GM10266 (cell line): ENCODE measurements around the gene YES1.

Experiments used
- DNase-seq: peaks from one replicate; pipeline ENCODE4 v3.0.0; 2012; ENCODE audit errors: extremely low spot score
- TF ChIP-seq, protein P1 (sequence below): IDR thresholded peaks from 2 replicates; pipeline ENCODE4 v1.5.1; 2012; ENCODE audit warnings: mild to moderate bottlenecking, low read depth; ENCODE audit not compliant: control insufficient read depth, insufficient read depth; ENCODE audit errors: missing control alignments

The YES1 gene

DNA sequence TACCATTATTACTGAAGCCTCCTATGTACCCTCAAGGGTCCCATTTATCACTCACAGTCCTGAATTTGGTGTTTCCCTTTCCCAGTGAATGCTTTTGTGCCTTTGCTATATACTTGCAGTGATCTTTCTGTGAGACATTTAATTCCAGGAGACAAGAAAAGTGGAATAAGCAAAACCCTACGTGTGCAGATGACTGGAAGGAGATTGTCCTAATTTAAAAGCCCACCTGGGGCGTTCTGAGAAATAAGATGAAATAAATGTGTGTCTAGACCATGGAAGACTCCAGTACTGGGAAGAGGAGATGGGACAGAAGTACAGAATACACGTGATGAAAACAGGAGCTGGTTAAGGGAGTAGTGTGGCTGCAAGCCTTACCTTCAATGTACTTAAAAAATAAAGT is 135.3 kb downstream of the YES1 start:
- no peak for DNase-seq
- TF ChIP-seq, protein P1, sequence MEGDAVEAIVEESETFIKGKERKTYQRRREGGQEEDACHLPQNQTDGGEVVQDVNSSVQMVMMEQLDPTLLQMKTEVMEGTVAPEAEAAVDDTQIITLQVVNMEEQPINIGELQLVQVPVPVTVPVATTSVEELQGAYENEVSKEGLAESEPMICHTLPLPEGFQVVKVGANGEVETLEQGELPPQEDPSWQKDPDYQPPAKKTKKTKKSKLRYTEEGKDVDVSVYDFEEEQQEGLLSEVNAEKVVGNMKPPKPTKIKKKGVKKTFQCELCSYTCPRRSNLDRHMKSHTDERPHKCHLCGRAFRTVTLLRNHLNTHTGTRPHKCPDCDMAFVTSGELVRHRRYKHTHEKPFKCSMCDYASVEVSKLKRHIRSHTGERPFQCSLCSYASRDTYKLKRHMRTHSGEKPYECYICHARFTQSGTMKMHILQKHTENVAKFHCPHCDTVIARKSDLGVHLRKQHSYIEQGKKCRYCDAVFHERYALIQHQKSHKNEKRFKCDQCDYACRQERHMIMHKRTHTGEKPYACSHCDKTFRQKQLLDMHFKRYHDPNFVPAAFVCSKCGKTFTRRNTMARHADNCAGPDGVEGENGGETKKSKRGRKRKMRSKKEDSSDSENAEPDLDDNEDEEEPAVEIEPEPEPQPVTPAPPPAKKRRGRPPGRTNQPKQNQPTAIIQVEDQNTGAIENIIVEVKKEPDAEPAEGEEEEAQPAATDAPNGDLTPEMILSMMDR, result no peak

DNA sequence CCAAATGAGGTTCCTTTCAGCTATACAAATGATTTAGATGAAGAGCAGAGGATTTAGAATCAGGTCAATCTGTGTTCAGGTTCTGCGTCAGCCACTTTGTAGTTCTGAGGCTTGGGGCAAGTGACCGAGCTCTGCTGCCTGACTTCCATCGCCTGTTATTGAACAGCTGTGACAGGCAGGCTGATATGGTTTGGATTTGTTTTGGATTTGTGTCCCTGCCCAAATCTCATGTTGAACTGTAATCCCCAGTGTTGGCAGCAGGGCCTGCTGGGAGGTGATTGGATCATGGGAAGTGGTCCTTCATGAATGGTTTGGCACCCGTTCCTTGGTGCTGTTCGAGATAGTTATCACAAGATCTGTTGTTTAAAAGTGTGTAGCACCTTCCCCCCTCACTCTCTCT is 136.0 kb downstream of the YES1 start:
- TF ChIP-seq, protein P1, result no peak
- no peak for DNase-seq

DNA sequence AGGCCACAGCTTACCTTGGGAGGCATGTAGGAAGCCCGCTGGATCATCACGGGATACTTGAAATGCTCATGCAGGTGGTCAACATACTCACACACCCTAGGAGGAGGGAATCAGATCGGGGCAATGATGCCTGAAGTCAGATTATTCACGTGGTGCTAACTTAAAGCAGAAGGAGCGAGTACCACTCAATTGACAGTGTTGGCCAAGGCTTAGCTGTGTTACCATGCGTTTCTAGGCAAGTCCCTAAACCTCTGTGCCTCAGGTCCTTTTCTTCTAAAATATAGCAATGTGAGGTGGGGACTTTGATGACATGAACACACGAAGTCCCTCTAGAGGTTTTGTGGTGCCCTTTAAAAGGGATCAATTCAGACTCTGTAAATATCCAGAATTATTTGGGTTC is 136.7 kb downstream of the YES1 start:
- DNase-seq, result no peak
- TF ChIP-seq, protein P1, result no peak

DNA sequence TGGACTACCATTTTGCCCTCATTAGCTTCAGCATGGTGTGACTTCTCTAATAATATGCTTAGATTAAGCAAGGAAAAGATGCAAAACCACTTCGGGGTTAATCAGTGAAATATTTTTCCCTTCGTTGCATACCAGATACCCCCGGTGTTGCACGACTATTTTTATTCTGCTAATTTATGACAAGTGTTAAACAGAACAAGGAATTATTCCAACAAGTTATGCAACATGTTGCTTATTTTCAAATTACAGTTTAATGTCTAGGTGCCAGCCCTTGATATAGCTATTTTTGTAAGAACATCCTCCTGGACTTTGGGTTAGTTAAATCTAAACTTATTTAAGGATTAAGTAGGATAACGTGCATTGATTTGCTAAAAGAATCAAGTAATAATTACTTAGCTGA is 138.3 kb downstream of the YES1 start:
- DNase-seq, result no peak
- TF ChIP-seq, protein P1, result no peak

DNA sequence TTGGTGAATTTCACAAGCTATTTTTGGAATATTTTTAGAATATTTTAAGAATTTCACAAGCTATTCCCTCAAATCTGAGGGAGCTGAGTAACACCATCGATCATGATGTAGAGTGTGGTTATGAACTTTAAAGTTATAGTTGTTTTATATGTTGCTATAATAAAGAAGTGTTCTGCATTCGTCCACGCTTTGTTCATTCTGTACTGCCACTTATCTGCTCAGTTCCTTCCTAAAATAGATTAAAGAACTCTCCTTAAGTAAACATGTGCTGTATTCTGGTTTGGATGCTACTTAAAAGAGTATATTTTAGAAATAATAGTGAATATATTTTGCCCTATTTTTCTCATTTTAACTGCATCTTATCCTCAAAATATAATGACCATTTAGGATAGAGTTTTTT is 138.7 kb downstream of the YES1 start:
- TF ChIP-seq, protein P1, result no peak
- DNase-seq, result no peak
